Stimulated activated CD4-positive, alpha-beta T cell treated with anti-CD3 and anti-CD28 coated beads, Interleukin-1b, Interleukin-23, amount 100 ng/mL, for 48 hours (primary cell): ENCODE measurements around the gene LRPAP1.
"Not testable (repeated sequence)": the region's sequence is repeated elsewhere in the genome, so short reads cannot be mapped to it uniquely, and the experiment has no call there.

Experiments
- DNase-seq: peaks from one replicate; pipeline ENCODE4 v3.0.0-alpha.2; 2020

The LRPAP1 gene

GRCh38 chr4:3517731-3518510 is 14.3 kb downstream of the LRPAP1 start:
- DNase-seq, result no peak

- DNase-seq, result no peak
Observed at GRCh38 chr4:3516836-3517730, 15.1 kb downstream of the LRPAP1 start.

DNA sequence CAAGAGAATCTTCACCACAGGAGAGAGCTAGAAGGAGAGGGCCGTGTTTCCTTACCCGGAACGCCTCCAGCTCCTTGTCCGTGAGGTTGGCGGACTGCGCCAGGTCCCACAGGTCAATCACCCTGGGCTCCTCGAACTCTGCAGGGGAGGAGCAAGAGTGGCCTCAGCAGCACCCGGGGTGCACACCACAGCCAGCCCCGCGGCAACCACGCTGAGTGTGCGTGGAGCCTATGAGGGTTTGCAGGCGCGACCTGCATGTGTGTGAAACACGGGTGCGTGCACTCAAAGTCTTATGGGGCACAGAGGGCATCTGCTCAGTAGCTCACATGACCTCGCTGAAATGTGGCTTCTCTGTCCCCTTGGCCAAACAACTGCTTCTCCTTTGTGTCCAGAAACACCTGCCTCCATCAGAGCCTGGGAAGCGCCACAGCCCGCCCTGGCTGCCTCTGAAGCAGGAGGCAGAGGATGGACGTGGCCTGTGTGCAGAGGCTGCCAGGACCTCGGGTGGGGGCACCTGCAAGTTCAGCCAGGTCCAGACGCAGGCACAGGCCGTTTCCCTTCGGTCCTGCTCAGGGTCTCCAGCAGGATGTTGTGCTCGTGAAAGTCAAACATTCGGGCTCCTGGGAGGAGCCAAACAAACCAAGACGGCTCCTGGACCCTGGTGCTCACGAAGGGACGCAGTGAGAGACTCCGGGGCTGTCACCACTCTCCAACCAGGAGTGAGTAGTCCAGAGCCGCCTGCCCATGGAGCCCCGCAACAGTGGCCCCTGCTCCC is 16.0 kb downstream of the LRPAP1 start:
- no peak for DNase-seq

GRCh38 chr4:3515646-3516045 is 16.6 kb downstream of the LRPAP1 start:
- DNase-seq, result no peak

GRCh38 chr4:3514806-3515501 is 17.3 kb downstream of the LRPAP1 start:
- DNase-seq, result no peak

GRCh38 chr4:3514221-3514780 is 17.9 kb downstream of the LRPAP1 start:
- no peak for DNase-seq

- DNase-seq, result no peak
Observed at GRCh38 chr4:3513807-3514206, 18.4 kb downstream of the LRPAP1 start.

DNA sequence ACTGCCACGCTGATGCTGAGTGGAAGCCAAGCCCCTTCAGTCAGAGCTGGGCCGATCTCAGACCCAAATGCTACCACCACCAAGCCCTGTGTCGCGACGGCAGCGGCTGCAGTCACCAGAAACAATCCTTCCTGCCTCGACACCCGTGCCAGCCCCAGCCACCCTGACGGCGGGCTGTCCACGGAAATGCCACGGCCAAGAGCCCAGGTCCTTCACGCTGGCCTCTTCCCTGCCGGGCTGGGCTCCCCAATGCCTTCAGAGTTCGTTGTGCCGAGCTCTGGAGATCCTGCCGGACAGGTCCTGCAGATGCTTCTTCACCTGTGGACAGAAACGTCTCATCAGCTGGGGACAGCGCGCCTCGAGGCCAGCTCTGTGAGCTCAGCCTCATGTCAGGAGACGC is 19.5 kb downstream of the LRPAP1 start:
- no peak for DNase-seq

- DNase-seq, result no peak
Observed at GRCh38 chr4:3512279-3512678, 19.9 kb downstream of the LRPAP1 start.

DNA sequence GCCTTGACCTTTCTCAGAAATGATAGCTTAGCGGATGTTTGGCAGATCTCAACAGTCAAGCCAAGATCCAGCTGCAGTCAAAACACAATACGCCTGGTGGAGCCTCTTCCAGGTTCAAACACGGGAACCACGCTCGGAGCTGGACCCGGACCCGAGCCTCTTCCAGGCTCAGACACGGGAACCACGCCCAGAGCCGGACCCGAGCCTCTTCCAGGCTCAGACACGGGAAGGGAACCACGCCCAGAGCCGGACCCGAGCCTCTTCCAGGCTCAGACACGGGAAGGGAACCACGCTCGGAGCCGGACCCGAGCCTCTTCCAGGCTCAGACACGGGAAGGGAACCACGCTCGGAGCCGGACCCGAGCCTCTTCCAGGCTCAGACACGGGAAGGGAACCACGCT is 20.6 kb downstream of the LRPAP1 start:
- not testable (repeated sequence) for DNase-seq

GRCh38 chr4:3511187-3511586 is 21.0 kb downstream of the LRPAP1 start:
- no peak for DNase-seq

DNA sequence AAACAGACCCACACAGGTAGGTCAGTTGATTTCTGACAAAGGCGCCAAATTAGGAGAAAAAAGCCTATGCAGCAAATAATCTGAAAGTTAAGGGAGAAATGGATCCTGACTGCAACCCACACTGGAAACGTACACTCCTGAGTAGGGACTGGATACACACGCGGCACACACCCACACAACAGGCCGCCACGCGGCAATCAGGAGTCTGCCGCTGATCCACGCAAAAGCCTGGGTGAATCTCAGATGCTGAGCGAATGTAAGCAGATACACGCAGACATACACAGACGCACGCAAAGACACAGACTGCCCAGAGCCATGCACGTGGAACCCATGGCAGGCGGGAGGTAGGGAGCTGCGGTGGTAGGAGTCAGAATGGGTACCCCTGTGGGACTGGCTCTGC is 21.7 kb downstream of the LRPAP1 start:
- no peak for DNase-seq

DNA sequence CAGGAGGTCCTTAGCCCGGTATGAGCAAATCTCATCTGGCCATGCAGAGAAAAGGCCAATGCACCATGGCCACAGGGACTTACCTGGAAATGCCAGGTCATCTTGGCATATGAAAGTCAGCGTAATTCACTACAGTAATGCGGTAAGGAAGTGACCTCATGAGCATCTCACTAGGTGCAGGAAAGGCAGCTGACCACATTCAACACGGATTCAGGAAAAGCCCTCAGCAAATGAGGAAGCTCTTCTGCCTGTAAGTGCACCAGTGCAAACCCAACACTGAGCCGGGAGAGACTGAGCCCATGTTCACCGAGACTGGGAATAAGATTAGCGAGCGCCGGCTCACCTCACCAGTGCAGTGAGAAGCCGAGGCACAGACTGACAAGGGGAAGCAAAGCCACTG is 23.7 kb downstream of the LRPAP1 start:
- DNase-seq, result no peak

DNA sequence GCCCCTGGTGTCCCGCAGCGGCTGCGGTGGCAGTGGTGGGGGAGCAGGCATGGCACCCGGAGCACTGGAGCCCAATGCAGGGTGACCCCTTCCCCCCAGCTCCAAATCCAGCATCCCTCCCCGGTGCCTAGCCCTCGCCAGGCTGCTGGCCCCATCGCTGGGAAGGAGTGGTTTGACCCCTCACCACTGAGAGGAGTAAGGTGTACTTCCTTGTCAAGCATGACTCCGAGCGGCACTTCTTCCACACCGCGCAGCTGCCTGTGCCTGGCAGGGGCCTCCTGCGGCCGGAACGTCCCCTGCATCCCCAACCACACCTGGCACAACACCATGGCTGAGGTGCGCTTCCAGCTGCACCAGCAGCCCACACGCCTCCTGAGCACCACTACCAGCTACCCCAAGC is 27.0 kb downstream of the LRPAP1 start:
- DNase-seq, result no peak

DNA sequence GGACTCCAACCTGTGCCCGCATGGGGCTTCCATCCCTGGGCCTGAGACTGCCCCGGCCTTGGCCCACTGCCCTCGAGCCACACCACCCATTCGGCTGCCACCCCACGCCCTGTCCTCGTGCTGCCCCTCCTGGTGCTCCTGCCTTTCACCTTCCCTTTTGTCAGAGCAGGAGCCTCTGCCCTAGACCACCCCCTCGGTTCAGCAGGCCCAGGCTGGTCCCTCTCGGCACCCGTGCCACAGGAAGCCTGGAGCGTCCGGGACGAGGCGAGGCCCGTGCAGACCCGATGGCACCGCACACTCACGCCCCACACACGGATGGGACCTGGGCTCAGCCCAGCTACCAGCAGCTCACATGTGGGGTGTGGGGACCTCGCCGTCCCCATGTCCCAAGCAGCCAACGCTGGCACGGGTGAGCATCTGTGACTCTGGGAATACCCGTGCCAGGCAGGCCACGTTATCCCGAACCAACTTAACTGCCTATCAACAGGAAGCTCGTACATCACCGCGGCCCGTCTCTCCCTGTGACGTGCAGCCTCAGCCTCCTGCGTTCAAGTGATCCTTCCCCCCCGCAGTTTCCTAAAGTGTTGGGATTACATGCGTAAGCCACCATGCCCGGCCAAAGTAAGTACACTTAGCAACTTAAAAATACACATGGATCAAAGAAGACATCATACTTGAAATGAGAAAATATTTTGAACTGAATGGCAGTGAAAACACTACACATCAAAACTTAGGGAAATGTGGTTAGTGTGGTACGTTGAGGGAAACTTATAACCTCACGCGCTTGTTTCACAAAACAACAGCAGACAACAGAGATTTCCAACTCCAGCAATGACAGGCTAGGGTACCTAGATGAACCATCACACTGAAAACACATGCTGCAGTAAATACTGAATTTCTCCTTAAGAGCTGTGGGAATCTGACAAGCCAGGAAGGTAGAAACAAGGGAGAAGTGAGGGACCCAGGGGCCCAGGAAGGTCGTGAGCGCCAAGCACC is 29.0 kb downstream of the LRPAP1 start:
- DNase-seq, result no peak

DNA sequence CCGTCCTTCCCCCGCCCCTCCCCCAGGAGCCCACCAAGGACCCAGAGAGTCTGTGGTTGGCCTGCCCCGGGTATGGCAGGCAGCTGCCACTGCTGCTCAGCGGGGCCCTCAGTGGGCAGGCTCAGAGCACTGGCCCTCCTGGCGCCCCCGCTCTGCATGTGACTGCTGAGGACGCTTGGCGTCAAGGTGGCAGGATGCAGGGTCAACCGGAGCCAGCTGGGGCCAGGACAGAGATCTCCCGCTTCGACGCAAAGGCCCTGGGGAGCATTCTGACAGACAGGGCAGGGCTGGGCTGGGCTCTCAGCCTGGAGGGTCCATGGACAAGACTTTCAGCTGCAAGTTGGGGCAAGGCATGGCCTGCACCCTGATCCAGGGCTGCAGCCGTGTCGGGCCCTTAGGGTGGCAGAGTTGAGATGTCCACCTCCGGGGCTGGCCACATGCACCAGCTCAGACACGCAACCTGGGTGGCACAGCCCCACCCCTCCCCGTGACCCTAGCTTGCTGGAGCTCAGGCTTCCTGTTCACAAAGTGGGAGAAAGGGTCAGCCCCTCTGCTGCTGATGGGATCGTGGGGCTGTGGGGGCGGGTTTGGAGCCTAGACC is 30.3 kb downstream of the LRPAP1 start:
- no peak for DNase-seq

DNA sequence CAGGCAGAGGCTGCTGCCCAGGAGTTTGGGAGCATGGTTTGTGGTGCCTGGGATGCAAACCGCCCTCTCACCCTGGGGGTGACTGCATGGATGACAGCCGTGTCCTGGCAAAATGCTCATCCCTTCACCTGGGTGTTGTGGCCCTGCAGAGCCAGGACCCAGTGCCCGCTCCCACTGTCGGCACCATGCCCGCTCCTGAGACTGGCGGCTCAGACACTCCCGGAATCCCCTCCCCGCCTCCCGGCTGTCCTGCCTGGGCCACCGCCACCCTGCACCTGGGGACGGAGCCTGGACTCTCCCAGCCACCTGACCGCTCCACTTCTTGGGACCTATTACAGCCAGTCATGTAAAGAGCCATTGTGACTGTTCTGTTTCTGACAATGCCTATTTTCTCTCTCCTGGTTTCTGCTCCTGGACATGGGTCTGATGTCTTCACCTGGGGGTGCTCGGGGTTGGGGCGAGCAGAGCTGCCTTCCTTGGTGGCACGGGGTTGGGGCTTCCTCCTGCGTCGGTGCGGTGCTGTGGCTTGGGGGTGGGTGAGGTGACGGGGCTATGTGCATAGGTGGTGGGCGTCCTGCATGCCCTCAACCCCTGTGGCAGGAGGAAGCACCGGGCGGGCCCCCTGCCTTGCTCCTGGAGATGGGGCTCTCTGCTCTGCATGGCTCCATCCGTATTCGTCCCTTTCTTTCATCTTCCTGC is 30.9 kb downstream of the LRPAP1 start:
- DNase-seq, result no peak

DNA sequence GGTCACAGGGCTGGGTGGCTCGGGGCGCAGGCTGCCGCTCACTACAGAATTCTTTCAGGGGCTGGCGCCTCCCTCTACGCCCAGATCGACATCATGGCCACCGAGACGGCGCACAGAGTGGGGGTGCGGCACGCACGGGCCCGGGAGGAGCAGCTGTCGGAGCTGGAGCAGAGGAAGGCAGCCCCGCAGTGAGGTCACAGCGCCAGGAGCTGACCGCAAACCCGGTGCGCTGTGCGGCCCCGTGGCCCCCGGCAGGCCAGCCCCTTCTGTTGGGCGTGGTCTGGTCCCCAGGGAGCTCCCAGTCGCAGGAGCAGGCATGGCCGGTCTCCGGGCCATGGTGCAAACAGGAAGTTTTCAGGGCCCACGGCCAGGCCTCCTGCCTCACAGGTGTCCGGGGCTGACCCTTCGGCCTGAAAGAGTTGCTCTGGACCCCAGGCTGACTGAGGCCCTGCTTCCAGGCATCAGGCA is 31.6 kb downstream of the LRPAP1 start:
- DNase-seq, result no peak

DNA sequence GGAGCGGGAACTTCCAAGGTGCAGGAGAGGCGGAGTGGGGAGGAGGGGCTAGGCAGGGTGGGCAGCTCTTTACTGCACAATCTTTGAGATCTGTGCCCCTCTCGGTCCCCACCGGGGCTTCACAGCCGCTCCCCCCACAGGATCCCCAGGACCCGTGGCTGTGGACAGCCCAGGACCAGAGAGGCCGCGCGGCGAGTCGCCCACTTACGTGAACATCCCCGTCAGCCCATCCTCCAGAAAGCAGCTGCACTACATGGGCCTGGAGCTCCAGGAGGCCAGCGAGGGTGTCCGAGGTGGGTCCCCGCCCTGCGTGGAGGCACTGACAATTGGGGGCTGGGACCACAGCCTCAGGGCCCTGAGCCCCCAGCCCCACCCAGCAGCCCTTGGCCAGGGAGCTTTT is 32.1 kb downstream of the LRPAP1 start:
- no peak for DNase-seq

DNA sequence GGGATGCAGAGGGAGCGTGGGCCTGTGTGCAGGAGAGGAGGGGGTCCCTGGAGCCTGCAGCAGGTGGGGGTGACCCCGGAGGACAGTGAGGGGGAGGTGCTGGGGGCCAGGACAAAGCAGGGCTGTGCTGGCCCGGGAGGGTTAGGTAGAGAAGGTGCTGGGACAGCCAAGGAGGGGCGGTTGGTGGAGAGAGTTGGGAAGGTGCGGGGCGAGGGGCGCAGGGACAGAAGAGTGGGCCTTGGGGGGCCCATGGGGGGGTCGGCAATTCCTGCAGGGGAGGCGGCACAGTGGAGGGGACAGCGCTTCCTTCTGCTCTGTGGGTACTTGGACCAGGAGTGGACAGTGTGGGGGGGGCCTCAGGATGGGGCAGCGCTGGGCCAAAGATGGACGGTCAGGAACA is 32.5 kb downstream of the LRPAP1 start:
- no peak for DNase-seq
